Activated naive CD4-positive, alpha-beta T cell (primary cell): Measurements from ENCODE around the gene EXOC6B.

ENCODE experiments used
- DNase-seq, 4 experiments: peaks; one replicate each; lab custom pipeline; 2025; lab: John Stamatoyannopoulos, UW

The EXOC6B gene

GRCh38 chr2:72734432-72734831 lies 91.4 kb downstream of the EXOC6B start:
- DNase-seq: no peak

GRCh38 chr2:72731116-72731515 lies 94.7 kb downstream of the EXOC6B start:
- DNase-seq: no peak

GRCh38 chr2:72727356-72727755 lies 98.5 kb downstream of the EXOC6B start:
- DNase-seq: no peak

- no peak for DNase-seq
These were observed 102.0 kb downstream of the EXOC6B start for GRCh38 chr2:72723769-72724370.

GRCh38 chr2:72722492-72723070 lies 103.3 kb downstream of the EXOC6B start:
- DNase-seq: no peak

GRCh38 chr2:72719416-72719815 lies 106.4 kb downstream of the EXOC6B start:
- DNase-seq: no peak

- no peak for DNase-seq
These were observed 107.0 kb downstream of the EXOC6B start for GRCh38 chr2:72718876-72719275.

GRCh38 chr2:72716601-72717000 lies 109.2 kb downstream of the EXOC6B start:
- no peak for DNase-seq

GRCh38 chr2:72713857-72714256 lies 112.0 kb downstream of the EXOC6B start:
- no peak for DNase-seq

- DNase-seq: no peak
These were observed 112.9 kb downstream of the EXOC6B start for GRCh38 chr2:72712977-72713376.

- no peak for DNase-seq
These were observed 113.5 kb downstream of the EXOC6B start for GRCh38 chr2:72712304-72712703.

- no peak for DNase-seq
These were observed 115.2 kb downstream of the EXOC6B start for GRCh38 chr2:72710418-72711152.

- DNase-seq: no peak
These were observed 117.6 kb downstream of the EXOC6B start for GRCh38 chr2:72708236-72708635.

GRCh38 chr2:72698300-72698699 lies 127.5 kb downstream of the EXOC6B start:
- no peak for DNase-seq

- no peak for DNase-seq
These were observed 129.3 kb downstream of the EXOC6B start for GRCh38 chr2:72696559-72696958.

GRCh38 chr2:72695676-72696075 lies 130.2 kb downstream of the EXOC6B start:
- no peak for DNase-seq

- DNase-seq: no peak
These were observed 130.9 kb downstream of the EXOC6B start for GRCh38 chr2:72694715-72695496.

- DNase-seq: no peak
These were observed 136.1 kb downstream of the EXOC6B start for GRCh38 chr2:72689579-72690195.

- DNase-seq: no peak
These were observed 140.1 kb downstream of the EXOC6B start for GRCh38 chr2:72685638-72686213.

- no peak for DNase-seq
These were observed 143.8 kb downstream of the EXOC6B start for GRCh38 chr2:72682061-72682460.

GRCh38 chr2:72681016-72681995 lies 144.5 kb downstream of the EXOC6B start:
- DNase-seq: no peak
